AG04449 (cell line): ENCODE data around the gene BAHD1.

Source experiments
- CTCF ChIA-PET: fragments of 350-600 bp; formaldehyde crosslinking; extraction: SDS; loops from one replicate; lab custom pipeline; 2021; ENCODE audit warnings: antibody characterized with exemption; lab: Yijun Ruan, JAX
- POLR2A ChIA-PET: fragments of 400-600, 350-600 bp; formaldehyde crosslinking; extraction: SDS; loops from one replicate; lab custom pipeline; 2020; ENCODE audit warnings: antibody characterized with exemption, inconsistent platforms; lab: Yijun Ruan, JAX
- DNase-seq: peaks from one replicate; pipeline ENCODE4 v3.0.0-alpha.2; 2010; ENCODE audit warnings: low read depth, low spot score
- H3K4me3 ChIP-seq: 2 replicates; pipeline ENCODE4 v1.5.1; 2011; ENCODE audit warnings: low read depth, mild to moderate bottlenecking, control low read depth, low read length
- CTCF ChIP-seq: IDR thresholded peaks from one replicate; pipeline ENCODE4 v1.5.1; 2011; ENCODE audit warnings: mild to moderate bottlenecking, moderate library complexity, low read length, control low read depth, inconsistent platforms; ENCODE audit not compliant: insufficient read depth; ENCODE audit errors: missing control alignments

BAHD1 gene

DNA sequence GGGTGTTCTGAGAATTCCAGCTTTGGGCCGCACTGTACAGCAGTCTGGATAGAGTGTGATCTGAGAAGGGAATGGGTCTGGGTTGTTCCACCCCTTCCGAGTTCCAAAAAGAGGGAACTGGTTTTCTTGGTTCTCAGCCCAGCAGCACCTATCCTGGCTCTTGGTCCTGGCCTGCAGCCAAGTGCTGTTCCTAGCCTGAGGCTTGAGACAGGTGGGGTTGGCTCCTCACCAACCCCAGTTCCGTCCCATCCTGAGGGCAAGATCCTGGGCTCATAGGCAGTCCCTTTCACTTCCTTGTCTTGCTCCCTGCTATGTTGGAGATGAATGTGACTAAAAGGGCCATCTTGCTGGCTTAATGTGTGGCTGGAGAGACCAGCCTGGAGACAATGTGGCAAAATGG, 20.0 kb upstream of the BAHD1 start:
- POLR2A ChIA-PET = no interaction called here
- DNase-seq = no peak
- no peak overlapping the region for H3K4me3 ChIP-seq
- CTCF ChIA-PET = interaction anchor here (1.1 to 8.2 kb wide), 20 partner anchors 8 to 203 kb away, joined by 3 to 115 read pairs (median 15); partner anchors contain the start of genes ANKRD63, CCDC9B, INAFM2 and IVD
- no peak for TF ChIP-seq CTCF

GRCh38 chr15:40421246-40422157, 19.3 kb upstream of the BAHD1 start:
- ChIA-PET POLR2A (interaction anchor here (0.8 to 1.0 kb wide), 5 partner anchors 9 to 136 kb away, joined by 3 to 6 read pairs (median 3); no protein-coding TSS in a partner anchor), CTCF (interaction anchor here (0.5 to 8.2 kb wide), 37 partner anchors 8 to 204 kb away, joined by 3 to 115 read pairs (median 5); partner anchors contain the start of genes ANKRD63, CCDC9B, DISP2 and INAFM2)
- H3K4me3 ChIP-seq = no peak overlapping the region; the same call in 1 of the 2 replicates
- no peak for DNase-seq
- peak; percentile 97 for TF ChIP-seq CTCF

GRCh38 chr15:40424483-40425115, 16.2 kb upstream of the BAHD1 start:
- ChIA-PET POLR2A (interaction anchor here (1.1 kb wide), 1 partner anchor 19 kb away, joined by 3 read pairs; the partner anchor contains the start of gene IVD), CTCF (interaction anchor here (0.9 to 8.2 kb wide), 16 partner anchors 19 to 207 kb away, joined by 3 to 115 read pairs (median 12); partner anchors contain the start of genes CCDC9B, INAFM2 and IVD)
- TF ChIP-seq CTCF = no peak
- DNase-seq = no peak
- no peak overlapping the region for H3K4me3 ChIP-seq

DNA sequence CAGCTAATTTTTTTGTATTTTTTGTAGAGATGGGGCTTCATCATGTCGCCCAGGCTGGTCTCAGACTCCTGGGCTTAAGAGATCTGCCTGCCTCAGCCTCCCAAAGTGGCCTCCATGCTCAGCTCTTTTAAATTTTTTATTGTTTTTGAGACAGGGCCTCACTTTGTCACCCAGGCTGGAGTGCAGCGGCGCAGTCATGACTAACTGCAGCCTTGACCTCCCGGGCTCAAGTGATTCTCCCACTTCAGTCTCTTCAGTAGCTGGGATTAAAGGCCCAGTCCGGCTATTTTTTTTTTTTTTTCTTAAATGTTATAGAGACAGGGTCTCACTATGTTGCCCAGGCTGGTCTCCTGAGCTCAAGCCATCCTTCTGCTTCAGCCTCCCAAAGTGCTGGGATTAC, 15.1 kb upstream of the BAHD1 start:
- no peak for TF ChIP-seq CTCF
- CTCF ChIA-PET = interaction anchor here (1.0 to 8.2 kb wide), 12 partner anchors 11 to 208 kb away, joined by 3 to 115 read pairs (median 8); partner anchors contain the start of genes CCDC9B and INAFM2

GRCh38 chr15:40427188-40427587, 13.6 kb upstream of the BAHD1 start:
- TF ChIP-seq CTCF = no peak
- H3K4me3 ChIP-seq = no peak overlapping the region
- DNase-seq = no peak
- ChIA-PET POLR2A (no interaction called here), CTCF (interaction anchor here (1.2 to 2.3 kb wide), 2 partner anchors 152 to 154 kb away, joined by 3 to 12 read pairs; no protein-coding TSS in a partner anchor)

More for the DNA sequence above, 15.1 kb upstream of the BAHD1 start:
- no peak for DNase-seq
- no peak overlapping the region for H3K4me3 ChIP-seq
- POLR2A ChIA-PET = interaction anchor here (0.6 kb wide), 1 partner anchor 329 kb away, joined by 3 read pairs; no protein-coding TSS in a partner anchor
